Activated CD4-positive, alpha-beta T cell treated with anti-CD3 and anti-CD28 coated beads, Interleukin-2, Interleukin-6, amounts not matched to agents 100 ng/mL and 50 ng/mL, durations not matched to agents 16 hours and 8 hours (primary cell): ENCODE results near the gene PNLIPRP2.

ENCODE experiments used
- DNase-seq: peaks from one replicate; pipeline ENCODE4 v3.0.0-alpha.2; 2020

Gene PNLIPRP2

GRCh38 chr10:116686632-116687031, 65.9 kb downstream of the PNLIPRP2 start:
- DNase-seq, result no peak

- DNase-seq, result no peak
These were observed 66.9 kb downstream of the PNLIPRP2 start for GRCh38 chr10:116687633-116688032.

GRCh38 chr10:116688241-116688711, 67.5 kb downstream of the PNLIPRP2 start:
- DNase-seq, result no peak

- DNase-seq, result no peak
These were observed 68.2 kb downstream of the PNLIPRP2 start for GRCh38 chr10:116688741-116689495.

GRCh38 chr10:116689744-116690143, 69.0 kb downstream of the PNLIPRP2 start:
- no peak for DNase-seq

- DNase-seq, result no peak
These were observed 69.9 kb downstream of the PNLIPRP2 start for GRCh38 chr10:116690356-116691322.

- no peak for DNase-seq
These were observed 70.9 kb downstream of the PNLIPRP2 start for GRCh38 chr10:116691635-116692034.

- DNase-seq, result no peak
These were observed 71.5 kb downstream of the PNLIPRP2 start for GRCh38 chr10:116692225-116692624.

GRCh38 chr10:116694243-116694926, 73.6 kb downstream of the PNLIPRP2 start:
- no peak for DNase-seq
